Esophagus muscularis mucosa (tissue), 4 donors: ENCODE measurements around the gene MCRIP2. TPM values are rescaled to one million over a fixed set of nuclear protein-coding genes. Genes with fewer than 3 reads are reported as not detected.

Source experiments
- DNase-seq: peaks from one replicate; pipeline ENCODE4 v3.0.0-alpha.2; 2017; ENCODE audit errors: extremely low spot score
- H3K27ac ChIP-seq, 4 donors: fragments of 200-600 bp; sonication (generic); replicated peaks in 1 of 4; 1 replicate in 3 of 4; 2 replicates in 1 of 4; pipeline ENCODE4 v1.5.1; 2016 to 2019; ENCODE audit warnings: mild to moderate bottlenecking in 1 of 4
- H3K27me3 ChIP-seq, 4 donors: fragments of 200-600 bp; sonication (generic); one replicate each; pipeline versions ENCODE4 v1.5.1 to v1.6.0; 2016 to 2019
- H3K36me3 ChIP-seq, 4 donors: fragments of 200-600 bp; sonication (generic); one replicate each; pipeline ENCODE4 v1.5.1; 2016 to 2019
- H3K4me1 ChIP-seq, 4 donors: fragments of 200-600 bp; sonication (generic); one replicate each; pipeline ENCODE4 v1.5.1; 2016 to 2019
- H3K4me3 ChIP-seq, 4 donors: fragments of 200-600 bp; sonication (generic); 1 replicate in 2 of 4; 2 replicates in 2 of 4; pipeline ENCODE4 v1.5.1; 2016 to 2019; ENCODE audit warnings: mild to moderate bottlenecking in 4 of 4, moderate library complexity in 1 of 4
- H3K9me3 ChIP-seq, 4 donors: fragments of 200-600 bp; sonication (generic); 1 replicate in 3 of 4; 2 replicates in 1 of 4; pipeline ENCODE4 v1.5.1; 2016 to 2019
- EP300 ChIP-seq: sonication (generic); formaldehyde crosslinking; IDR thresholded peaks from one replicate; pipeline ENCODE4 v1.6.1; 2017; ENCODE audit warnings: antibody characterized with exemption
- POLR2A ChIP-seq: fragments of 450-650 bp; IDR thresholded peaks from one replicate; pipeline ENCODE4 v1.6.1; 2017; ENCODE audit warnings: antibody characterized with exemption, moderate library complexity, mild to moderate bottlenecking, low read depth
- POLR2AphosphoS5 ChIP-seq, 2 donors: sonication (generic); formaldehyde crosslinking; IDR thresholded peaks; one replicate each; pipeline ENCODE4 v1.6.1; 2017; ENCODE audit warnings: antibody characterized with exemption in 2 of 2
- WGBS: methylation state at CpG from one replicate; pipeline ENCODE4 v1.1.5; 2018; 5-methylcytosine and 5-hydroxymethylcytosine counted together
- intact Hi-C: fragments of 100-400 bp; cut with DNase I; formaldehyde crosslinking; loops from one replicate; pipeline ENCODE4 v1.15.1; 2023
- total RNA-seq, 4 donors: library from RNA; depleted of rRNA; stranded (reverse); fragments of >200 nt; gene quantifications; one replicate each; pipeline versions ENCODE4 v1.1.0 to v1.2.1, GENCODE V29; 2016
- TF ChIP-seq, protein P1 (sequence below), 3 experiments: fragments of 200-600 bp in 2 of 3; fragments of 450-650 bp in 1 of 3; sonication (generic) in 2 of 3; IDR thresholded peaks; one replicate each; pipeline ENCODE4 v1.5.1; 2017 to 2019; ENCODE audit warnings: antibody characterized with exemption in 3 of 3, mild to moderate bottlenecking in 2 of 3, moderate library complexity in 1 of 3

MCRIP2 gene
- total RNA-seq, 4 donors from 2014 or later = 50.7 to 65.4 (median 59.1) TPM

DNA sequence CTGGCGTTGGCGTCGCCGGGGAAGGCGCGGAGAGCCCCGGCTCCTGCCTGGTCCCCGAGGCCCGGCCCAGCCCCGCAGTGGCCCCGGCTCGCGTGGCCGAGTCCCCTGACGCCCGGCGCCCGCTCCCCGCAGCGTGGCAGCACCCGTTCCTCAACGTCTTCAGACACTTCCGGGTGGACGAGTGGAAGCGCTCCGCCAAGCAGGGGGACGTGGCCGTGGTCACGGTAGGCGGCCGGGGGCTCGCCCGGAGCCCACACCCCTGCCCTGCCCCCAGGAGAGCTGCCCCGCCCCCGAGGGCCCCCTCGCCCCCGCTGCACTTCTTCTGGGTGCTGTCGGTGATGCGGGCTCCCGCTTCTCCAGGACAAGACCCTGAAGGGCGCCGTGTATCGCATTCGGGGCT, 8.0 kb downstream of the MCRIP2 start:
- 11% methylated on average over 23 of the region's 44 CpGs for WGBS
- intact Hi-C loops = no loop called here
- Histone ChIP-seq H3K4me3 (peak overlapping the region; percentile 65 to 79 (median 76)), H3K27ac (peak overlapping the region; percentile 83 to 92 (median 90)), H3K4me1 (peaks cover 42 to 62% (median 52%) of the 10 kb centered on the region in 4 donors), H3K36me3 (peaks cover 0 to 32% (median 16%) of the 10 kb centered on the region in 4 donors), H3K27me3 (no peaks in the 10 kb centered on the region), H3K9me3 (no peaks in the 10 kb centered on the region)
- TF ChIP-seq, protein P1, sequence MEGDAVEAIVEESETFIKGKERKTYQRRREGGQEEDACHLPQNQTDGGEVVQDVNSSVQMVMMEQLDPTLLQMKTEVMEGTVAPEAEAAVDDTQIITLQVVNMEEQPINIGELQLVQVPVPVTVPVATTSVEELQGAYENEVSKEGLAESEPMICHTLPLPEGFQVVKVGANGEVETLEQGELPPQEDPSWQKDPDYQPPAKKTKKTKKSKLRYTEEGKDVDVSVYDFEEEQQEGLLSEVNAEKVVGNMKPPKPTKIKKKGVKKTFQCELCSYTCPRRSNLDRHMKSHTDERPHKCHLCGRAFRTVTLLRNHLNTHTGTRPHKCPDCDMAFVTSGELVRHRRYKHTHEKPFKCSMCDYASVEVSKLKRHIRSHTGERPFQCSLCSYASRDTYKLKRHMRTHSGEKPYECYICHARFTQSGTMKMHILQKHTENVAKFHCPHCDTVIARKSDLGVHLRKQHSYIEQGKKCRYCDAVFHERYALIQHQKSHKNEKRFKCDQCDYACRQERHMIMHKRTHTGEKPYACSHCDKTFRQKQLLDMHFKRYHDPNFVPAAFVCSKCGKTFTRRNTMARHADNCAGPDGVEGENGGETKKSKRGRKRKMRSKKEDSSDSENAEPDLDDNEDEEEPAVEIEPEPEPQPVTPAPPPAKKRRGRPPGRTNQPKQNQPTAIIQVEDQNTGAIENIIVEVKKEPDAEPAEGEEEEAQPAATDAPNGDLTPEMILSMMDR (IDR thresholded peaks at IDR 0.05) = no peak
- no peak for TF ChIP-seq POLR2A
- no peak for TF ChIP-seq POLR2AphosphoS5 (IDR thresholded peaks at IDR 0.05)
- TF ChIP-seq EP300 = no peak
- no peak for DNase-seq

DNA sequence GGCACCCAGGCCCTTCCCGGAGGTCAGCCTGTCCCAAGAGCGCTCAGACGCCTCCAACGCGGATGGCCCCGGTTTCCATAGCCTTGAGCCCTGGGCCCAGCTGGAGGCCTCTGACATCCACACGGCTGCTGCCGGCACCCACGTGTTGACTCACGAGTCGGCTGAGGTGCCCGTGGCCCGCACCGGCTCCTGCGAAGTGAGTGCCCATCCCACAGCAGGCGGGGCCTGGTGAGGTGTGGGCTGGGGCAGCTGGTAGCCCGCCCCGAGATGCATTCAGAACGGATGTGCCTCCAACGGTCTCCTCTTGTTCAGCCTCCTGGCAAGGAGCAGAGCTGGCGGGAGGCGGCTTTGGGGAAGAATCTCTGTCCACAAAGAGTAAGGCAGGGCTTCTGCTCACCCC, 10.2 kb downstream of the MCRIP2 start:
- no peak for DNase-seq

DNA sequence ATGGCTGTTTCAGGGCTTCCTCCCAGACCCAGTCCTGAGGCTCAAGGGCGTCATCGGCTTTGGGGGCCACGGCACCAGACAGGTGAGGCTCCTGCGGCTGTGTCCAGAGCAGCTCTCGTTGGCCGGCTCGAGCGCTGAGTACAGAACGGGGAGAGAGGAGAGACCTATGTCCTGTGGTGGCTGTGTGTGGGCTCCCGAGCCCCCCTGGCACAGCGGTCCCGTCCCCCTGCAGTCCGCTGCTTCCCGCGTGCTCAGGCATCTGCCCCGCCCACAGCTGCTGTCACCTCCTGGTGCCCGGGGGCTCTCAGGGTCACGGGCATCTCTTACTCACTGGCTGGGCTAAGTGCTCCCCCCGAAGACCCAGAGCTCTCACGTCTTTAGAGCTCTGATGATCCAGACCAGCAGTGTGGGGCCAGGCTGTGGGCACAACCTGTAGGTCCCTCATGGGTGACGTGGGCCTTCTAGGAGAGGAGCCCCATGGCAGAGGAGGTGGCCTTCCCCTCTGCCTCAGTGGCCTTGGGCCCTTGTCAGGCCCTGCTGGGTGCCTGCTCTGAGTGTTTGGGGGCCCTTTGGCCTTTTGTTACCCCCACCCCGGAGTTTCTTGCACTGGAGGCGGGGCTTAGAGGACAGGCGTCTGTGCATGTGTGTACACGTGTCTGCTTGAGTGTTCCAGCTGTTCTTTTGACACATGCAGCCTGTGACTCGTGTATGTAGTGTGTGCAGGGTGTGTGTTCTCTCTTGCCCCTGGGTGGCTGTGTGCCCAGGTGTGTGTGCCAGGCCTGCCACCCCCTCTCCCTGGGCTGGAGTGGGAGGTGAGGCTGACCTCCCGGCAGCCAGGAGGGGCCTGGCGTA, 11.1 kb downstream of the MCRIP2 start:
- peaks cover 0 to 56% (median 30%) of the 10 kb centered on the region in 4 donors for H3K36me3 ChIP-seq

More for the DNA sequence above, 10.2 kb downstream of the MCRIP2 start:
- intact Hi-C loops = no loop called here
- TF ChIP-seq POLR2AphosphoS5 (IDR thresholded peaks at IDR 0.05) = no peak
- TF ChIP-seq, protein P1 (IDR thresholded peaks at IDR 0.05) = no peak
- no peak for TF ChIP-seq EP300
- TF ChIP-seq POLR2A = no peak
- Histone ChIP-seq H3K27me3 (no peaks in the 10 kb centered on the region), H3K4me1 (peaks cover 28 to 40% (median 34%) of the 10 kb centered on the region in 4 donors), H3K27ac (no peak overlapping the region), H3K4me3 (no peak overlapping the region), H3K9me3 (no peaks in the 10 kb centered on the region), H3K36me3 (peaks cover 0 to 52% (median 24%) of the 10 kb centered on the region in 4 donors)
- WGBS = 88% methylated on average over 15 of the region's 22 CpGs

DNA sequence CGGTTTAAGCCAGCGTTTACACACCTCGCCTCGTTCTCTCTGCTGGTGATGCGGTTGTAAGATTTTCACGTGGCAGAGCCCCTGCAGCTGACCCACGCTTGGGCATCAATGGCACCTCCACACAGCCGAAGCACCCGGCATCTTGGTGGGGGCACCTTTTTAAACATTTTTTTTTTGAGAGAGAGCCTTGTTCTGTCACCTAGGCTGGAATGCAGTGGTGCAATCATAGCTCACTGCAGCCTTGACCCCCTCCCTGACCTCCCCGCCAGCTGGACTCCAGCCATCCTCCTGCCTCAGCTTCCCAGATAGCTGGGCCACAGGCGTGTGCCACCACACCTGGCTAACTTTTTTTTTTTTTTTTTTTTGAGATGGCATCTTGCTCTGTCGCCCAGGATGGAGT, 12.4 kb downstream of the MCRIP2 start:
- intact Hi-C loops = no loop called here
- no peak overlapping the region for H3K4me3 ChIP-seq
- DNase-seq = no peak
- peaks cover 0 to 70% (median 40%) of the 10 kb centered on the region in 4 donors for H3K36me3 ChIP-seq
- H3K27me3 ChIP-seq = no peaks in the 10 kb centered on the region
- H3K4me1 ChIP-seq = peaks cover 8 to 21% (median 13%) of the 10 kb centered on the region in 4 donors
- H3K9me3 ChIP-seq = no peaks in the 10 kb centered on the region
- WGBS = 91% methylated on average over 12 of the region's 12 CpGs
- no peak overlapping the region for H3K27ac ChIP-seq
- TF ChIP-seq, protein P1 (IDR thresholded peaks at IDR 0.05) = no peak
- TF ChIP-seq POLR2AphosphoS5 (IDR thresholded peaks at IDR 0.05) (no peak), POLR2A (no peak), EP300 (no peak)

More for the DNA sequence above, 11.1 kb downstream of the MCRIP2 start:
- DNase-seq = no peak
- no peaks in the 10 kb centered on the region for H3K27me3 ChIP-seq
- no peaks in the 10 kb centered on the region for H3K9me3 ChIP-seq
- H3K4me3 ChIP-seq = no peak overlapping the region
- intact Hi-C loops = no loop called here
- WGBS = 82% methylated on average over 13 of the region's 28 CpGs
- H3K4me1 ChIP-seq = peaks cover 19 to 32% (median 25%) of the 10 kb centered on the region in 4 donors
- TF ChIP-seq POLR2A = no peak
- TF ChIP-seq, protein P1 (IDR thresholded peaks at IDR 0.05) = no peak
- no peak for TF ChIP-seq POLR2AphosphoS5 (IDR thresholded peaks at IDR 0.05)
- TF ChIP-seq EP300 = no peak
- no peak overlapping the region for H3K27ac ChIP-seq
